ENCODE results near the gene TPST1.

DNA sequence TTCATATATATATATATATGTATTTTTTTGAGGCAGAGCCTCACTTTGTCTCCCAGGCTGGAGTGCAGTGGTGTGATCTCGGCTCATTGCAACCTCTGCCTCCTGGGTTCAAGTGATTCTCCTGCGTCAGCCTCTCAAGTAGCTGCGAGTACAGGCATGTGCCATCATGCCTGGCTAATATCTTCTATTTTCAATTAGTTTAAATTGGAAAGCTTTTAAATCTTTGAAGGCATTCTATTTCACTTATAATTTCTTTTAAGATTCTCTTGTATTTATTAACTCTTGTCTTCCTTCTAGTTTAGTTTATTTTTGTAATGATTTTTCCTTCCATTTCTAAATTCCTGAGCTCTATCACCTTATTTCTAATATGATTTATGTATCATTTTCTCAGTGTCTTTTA lies 71.2 kb downstream of the TPST1 start:
- TF ChIP-seq, protein P1, sequence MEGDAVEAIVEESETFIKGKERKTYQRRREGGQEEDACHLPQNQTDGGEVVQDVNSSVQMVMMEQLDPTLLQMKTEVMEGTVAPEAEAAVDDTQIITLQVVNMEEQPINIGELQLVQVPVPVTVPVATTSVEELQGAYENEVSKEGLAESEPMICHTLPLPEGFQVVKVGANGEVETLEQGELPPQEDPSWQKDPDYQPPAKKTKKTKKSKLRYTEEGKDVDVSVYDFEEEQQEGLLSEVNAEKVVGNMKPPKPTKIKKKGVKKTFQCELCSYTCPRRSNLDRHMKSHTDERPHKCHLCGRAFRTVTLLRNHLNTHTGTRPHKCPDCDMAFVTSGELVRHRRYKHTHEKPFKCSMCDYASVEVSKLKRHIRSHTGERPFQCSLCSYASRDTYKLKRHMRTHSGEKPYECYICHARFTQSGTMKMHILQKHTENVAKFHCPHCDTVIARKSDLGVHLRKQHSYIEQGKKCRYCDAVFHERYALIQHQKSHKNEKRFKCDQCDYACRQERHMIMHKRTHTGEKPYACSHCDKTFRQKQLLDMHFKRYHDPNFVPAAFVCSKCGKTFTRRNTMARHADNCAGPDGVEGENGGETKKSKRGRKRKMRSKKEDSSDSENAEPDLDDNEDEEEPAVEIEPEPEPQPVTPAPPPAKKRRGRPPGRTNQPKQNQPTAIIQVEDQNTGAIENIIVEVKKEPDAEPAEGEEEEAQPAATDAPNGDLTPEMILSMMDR (IDR thresholded peaks at IDR 0.05; ENCODE audit: insufficient read depth, low read depth, low read length): no peak
- no peak for TF ChIP-seq EZH2 (IDR thresholded peaks at IDR 0.05; ENCODE audit: insufficient read depth, low read length)

Data from astrocyte (in vitro differentiated cells and primary cell).